Esophagus muscularis mucosa (tissue), 3 donors: ENCODE measurements around the gene DAPP1.

ENCODE experiments used
- CTCF ChIP-seq, 3 experiments: fragments of 200-600 bp in 2 of 3; fragments of 450-650 bp in 1 of 3; sonication (generic) in 2 of 3; IDR thresholded peaks; one replicate each; pipeline ENCODE4 v1.5.1; 2017 to 2019; ENCODE audit warnings: antibody characterized with exemption in 3 of 3, mild to moderate bottlenecking in 2 of 3, moderate library complexity in 1 of 3
- POLR2A ChIP-seq: fragments of 450-650 bp; IDR thresholded peaks from one replicate; pipeline ENCODE4 v1.6.1; 2017; ENCODE audit warnings: antibody characterized with exemption, moderate library complexity, mild to moderate bottlenecking, low read depth
- POLR2AphosphoS5 ChIP-seq, 2 donors: sonication (generic); formaldehyde crosslinking; IDR thresholded peaks; one replicate each; pipeline ENCODE4 v1.6.1; 2017; ENCODE audit warnings: antibody characterized with exemption in 2 of 2

DNA sequence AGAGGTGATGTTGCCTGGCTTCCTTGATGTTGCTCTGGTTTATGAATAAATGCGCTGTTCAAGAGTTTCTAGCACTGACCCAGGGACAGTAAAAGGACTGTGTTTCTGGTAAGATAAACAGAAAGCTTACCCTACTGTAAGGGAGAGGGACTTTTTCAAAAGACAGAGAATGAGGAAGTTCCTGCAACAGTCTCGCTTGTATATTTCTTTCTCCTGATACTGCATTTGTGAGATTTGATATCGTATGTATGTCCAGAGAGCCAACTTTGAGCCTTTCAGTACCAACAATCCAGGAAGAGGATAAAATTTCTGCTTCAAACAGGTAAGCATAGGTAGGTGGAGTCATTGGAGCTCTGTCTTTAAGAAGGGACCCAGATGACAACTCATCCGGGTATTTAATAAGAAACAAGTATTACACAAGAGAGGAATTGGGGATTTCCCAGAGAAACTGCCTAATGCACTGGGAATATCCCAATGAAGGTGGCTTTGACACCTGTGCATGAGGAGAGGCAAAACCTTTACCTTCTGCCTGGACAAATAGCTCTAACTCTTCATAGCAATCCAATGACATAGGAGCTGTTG is 773 bp downstream of the DAPP1 start:
- no peak for TF ChIP-seq CTCF (IDR thresholded peaks at IDR 0.05)
- no peak for TF ChIP-seq POLR2A
- TF ChIP-seq POLR2AphosphoS5 (IDR thresholded peaks at IDR 0.05): no peak
